Hypothalamus (tissue), 51 donors: ENCODE data around the gene ARL5A.

Experiments used
- DNase-seq, 51 donors: peaks; one replicate each; lab custom pipeline; 2025; lab: John Stamatoyannopoulos, UW

Gene ARL5A

DNA sequence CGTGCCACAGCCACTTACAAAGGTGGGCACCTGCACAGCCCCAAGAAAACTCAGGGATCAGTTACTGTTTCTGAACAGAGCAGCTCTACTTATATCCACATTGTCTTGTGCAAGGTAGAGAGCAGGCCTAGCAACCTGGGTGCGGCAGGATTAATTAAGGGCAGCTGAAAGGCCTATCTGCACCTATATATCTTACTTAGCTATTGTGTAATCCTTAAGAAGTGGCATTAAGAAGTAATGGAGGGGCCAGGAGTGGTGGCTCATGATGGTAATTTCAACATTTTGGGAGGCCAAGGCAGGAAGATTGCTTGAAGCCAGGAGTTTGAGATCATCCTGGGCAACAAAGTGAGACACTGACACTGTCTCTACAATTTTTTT is 12.8 kb upstream of the ARL5A start:
- DNase-seq, result no peak

GRCh38 chr2:151840216-151841046 is 12.2 kb upstream of the ARL5A start:
- no peak for DNase-seq

DNA sequence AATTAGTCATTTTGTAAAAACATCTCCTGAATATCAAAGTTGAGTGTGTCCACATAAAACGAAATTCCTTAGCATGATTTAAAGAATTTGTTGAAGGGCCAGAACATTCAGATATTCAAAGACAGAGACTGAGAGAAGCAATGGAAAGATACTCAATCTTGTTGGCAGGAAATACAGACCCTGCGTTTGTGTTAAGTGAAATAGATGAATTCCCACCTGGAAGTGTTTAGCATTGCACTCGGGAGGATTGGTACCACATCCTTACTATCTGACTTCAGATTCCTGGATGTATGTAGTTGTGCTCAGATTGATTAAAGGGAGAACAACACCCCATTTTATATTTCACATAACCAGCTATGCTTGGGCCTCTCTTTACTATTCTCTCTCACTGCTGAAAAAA is 9.7 kb upstream of the ARL5A start:
- DNase-seq, result no peak

GRCh38 chr2:151833984-151834383 is 5.8 kb upstream of the ARL5A start:
- DNase-seq, result no peak

- no peak for DNase-seq
These were observed 2.7 kb upstream of the ARL5A start for GRCh38 chr2:151830961-151831360.

DNA sequence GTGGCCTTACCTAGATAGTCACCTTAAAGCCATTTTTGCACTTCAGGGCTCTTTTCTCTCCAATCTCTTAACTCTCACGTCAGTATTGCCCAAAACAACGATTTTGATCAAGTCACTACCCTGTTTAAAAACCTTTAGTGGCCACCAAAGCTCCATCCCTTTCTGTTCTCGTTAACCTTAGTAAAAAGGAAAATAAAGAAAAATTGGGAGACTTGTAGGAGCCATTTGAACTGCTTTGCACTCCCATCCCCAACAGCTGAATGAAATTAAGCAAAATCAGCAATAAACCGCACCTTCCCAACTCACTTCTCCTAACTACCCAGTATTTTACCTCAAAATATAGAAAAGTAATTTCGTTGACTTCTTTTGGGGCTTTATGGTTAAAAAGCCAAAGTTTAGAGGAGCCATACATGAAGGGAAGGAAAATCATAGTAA is 686 bp upstream of the ARL5A start:
- no peak for DNase-seq

DNA sequence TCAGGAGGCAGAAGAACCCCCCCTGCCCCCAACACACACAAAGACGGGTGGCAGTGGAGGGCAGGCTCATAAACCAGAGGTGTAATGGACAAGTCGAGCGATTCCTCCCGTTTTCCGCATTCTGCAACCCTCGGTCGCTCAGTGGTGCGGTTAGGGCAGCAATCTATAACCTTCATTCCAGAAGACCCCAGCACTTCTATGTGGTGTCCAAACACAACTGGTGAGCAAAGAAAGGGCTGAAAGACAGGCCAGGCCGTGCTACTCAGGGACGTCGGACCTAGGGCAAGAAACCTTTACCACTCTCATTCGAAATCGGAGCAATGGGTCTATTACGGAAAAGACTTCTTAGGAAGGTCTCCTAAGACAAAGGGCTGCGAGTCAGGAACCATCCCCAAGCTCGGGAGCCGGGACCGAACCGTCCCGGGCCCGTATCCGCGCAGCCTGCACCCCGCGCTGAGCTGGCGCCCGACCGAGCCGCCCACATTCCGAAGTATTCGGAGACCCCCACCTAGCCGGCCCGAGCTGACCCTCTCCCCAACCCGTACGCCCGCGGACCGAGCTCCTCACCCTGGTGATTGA is 568 bp downstream of the ARL5A start:
- DNase-seq, result peak in 5 of 51 donors; percentile 11 to 57 (median 36)

GRCh38 chr2:151826737-151827157 is 1.5 kb downstream of the ARL5A start:
- peak in 1 of 51 donors; percentile 30 for DNase-seq

DNA sequence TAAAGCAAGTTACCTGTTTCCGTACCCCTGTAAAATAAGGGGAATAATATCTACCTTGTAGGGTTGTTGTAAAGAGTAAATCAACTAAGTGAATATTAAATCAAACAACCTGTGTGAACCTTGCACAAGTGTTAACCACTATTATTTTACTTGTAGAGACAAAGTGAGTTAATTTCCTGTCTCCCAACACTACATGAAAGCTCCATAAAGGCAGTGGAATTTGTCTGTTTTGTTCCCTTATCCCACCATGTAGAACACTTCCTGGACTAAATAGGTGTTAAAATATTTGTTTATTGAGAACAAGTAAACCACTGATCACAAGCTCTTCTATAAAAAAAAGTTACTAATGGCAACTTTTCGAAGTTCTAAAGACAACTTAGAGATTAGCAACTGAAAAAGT is 3.3 kb downstream of the ARL5A start:
- no peak for DNase-seq

DNA sequence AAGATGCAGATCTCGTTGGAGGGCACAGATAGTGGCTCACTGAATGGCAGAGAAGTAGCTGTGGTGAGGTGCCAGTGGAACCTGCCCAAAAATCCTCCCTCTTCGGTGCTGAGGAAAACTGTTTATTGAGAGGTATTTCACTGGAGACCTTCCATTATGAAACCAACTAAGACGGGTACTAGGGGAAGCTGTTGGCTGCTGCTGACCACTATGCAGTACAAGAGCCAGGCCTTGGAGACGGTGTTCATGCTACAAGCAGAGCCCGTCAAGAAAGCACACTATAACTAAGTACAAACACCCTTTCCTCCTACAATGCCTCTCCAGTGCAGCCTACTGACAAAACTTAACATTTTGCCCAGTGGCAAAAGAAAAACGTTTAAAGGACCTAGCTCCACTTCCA is 4.6 kb downstream of the ARL5A start:
- peak in 2 of 51 donors; percentile 6 to 8 for DNase-seq

DNA sequence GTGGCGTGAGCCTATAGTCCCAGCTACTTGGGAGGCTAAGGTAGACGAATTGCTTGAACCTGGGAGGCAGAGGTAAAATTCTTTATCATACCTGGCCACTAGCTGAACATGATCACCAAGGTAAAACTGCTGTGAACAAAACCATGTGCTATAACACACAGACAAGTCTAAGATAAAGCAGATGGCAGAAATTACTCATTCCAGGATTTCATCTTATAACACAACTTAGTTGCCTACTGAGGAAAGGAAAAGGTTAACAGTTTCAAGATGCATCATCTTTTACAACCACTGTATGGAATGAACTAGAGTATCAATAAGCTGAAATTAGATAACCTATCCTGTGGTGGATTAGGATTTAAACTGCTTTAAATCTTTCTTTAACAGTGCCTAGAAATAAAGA is 8.3 kb downstream of the ARL5A start:
- no peak for DNase-seq

GRCh38 chr2:151817929-151818328 is 10.3 kb downstream of the ARL5A start:
- no peak for DNase-seq

DNA sequence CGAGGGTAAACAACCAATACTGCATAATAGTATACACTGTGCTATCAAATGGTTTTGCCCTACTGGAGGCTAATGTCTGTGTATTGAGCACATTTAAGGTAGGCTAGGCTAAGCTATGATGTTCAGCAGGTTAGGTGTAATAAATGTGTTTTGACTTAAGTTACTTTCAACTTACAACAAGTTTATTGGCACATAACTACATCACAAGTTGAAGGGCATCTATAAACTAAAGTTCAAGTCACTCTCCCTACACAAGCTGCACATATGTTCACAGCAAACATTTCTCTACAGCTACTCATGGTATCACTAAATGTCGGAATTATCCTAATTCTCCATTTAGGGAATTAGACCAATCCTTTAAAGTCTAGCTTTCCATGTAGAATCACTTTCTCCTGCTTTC is 11.4 kb downstream of the ARL5A start:
- no peak for DNase-seq

GRCh38 chr2:151815821-151816489 is 12.3 kb downstream of the ARL5A start:
- no peak for DNase-seq

GRCh38 chr2:151810489-151810888 is 17.7 kb downstream of the ARL5A start:
- DNase-seq, result no peak

DNA sequence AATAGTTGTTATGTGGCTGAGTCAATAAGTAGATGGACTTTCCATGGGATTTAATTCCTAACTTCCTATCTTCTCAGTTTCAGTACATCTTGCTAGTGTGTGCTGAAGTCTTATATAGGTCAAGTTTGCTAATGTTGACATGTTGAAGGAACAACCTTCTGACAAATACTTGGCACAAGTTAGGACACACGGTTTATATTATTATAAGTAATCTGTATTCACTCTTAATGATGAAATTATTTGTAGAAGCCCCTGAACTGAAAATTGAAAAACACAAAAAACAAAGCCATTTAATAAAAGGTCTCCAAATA is 19.2 kb downstream of the ARL5A start:
- no peak for DNase-seq

DNA sequence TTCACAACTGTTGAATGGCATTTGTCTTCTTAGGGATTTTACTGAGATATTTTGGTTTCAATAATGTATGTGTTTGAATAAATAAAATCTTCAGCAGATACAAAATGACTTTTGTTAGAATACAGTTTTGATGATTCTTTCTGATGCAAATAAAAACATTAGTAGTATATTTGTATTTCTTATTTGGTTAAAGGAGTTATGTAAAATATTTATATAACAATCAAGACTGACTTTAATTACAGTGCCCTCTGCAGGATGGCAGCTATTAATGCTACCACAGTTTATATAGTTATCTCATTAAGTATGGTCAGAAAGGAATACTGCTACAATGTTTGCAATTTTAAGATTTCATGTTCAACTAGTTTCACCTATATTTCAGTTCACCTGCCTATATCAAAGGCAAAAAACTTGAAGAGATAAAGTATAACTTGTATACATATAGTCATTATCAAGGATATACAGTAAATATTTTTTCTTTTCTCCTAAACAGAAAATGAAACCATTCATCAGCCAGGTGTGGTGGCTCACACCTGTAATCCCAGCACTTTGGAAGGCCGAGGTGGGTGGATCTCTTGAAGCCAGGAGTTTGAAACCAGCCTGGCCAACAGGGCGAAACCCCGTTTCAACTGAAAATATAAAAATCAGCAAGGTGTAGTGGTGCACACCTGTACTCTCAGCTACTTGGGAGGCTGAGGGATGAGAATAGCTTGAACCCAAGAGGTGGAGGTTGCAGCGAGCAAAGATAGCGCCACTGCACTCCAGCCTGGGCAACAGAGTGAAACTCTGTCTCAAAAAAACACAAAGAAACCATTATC is 19.8 kb downstream of the ARL5A start:
- no peak for DNase-seq

DNA sequence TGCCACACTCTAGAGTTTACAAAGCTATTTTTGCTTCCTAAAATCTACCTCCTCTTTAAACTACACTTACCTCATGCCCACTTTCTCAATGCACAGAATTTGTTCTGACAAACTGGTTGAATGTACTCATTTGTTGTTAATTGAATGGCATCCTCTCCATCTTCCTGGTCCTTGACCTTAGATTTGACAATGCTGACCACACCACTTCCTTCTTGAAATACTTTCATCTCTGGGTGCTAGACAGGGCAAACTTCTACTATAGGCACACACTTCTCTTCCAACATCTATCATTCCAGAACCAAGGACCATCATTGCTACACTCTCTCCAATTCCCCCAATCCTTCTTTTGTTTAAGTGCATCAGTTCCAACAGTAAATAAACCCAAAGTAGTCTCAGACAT is 22.3 kb downstream of the ARL5A start:
- DNase-seq, result no peak

GRCh38 chr2:151805343-151805742 is 22.9 kb downstream of the ARL5A start:
- DNase-seq, result no peak

DNA sequence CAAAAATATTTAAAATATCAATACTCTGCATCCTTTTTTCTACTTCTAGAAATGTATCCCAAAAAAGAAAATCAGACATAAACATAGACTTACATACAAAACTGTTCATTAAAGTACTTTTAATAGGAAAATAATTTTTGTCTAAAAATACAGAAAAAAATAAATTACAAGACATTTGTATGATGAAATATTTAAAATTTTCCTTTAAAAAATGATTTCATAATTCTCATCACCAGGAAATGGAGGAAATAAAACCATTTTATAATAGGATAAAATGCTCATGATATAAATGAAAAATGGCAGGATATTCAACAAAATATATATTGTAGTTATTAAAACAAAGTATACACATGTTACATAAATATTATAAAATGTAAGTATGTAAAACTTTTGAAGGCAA is 24.4 kb downstream of the ARL5A start:
- DNase-seq, result no peak

DNA sequence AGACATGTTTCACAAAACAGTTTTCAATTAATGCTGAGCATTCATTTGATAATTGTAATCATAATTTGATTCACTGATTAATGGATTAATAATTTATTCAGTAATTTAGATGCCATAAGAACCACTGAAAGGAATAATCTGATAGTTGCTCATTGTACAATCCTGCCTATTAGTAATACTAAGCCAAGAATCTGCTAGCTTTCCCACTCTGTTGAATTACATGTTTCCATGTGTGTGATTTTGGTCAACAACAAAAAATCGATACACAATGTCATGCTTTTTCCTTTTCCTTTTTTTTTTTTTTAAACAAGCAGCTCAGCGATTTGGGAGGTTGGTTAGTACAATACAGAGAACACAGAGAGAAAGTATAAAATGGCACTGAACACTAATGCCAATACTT is 25.9 kb downstream of the ARL5A start:
- no peak for DNase-seq
